ENCODE data around the gene EPHA3. TPM values are rescaled to one million over a fixed set of nuclear protein-coding genes. Genes with fewer than 3 reads are reported as not detected.

Gene EPHA3
- 10 to 100 TPM in 5 of 8 experiments, 1 to 10 TPM in 1, under 1 TPM in 1, not detected in 1; 0.36 to 84.3 (median 42.7) TPM for total RNA-seq

DNA sequence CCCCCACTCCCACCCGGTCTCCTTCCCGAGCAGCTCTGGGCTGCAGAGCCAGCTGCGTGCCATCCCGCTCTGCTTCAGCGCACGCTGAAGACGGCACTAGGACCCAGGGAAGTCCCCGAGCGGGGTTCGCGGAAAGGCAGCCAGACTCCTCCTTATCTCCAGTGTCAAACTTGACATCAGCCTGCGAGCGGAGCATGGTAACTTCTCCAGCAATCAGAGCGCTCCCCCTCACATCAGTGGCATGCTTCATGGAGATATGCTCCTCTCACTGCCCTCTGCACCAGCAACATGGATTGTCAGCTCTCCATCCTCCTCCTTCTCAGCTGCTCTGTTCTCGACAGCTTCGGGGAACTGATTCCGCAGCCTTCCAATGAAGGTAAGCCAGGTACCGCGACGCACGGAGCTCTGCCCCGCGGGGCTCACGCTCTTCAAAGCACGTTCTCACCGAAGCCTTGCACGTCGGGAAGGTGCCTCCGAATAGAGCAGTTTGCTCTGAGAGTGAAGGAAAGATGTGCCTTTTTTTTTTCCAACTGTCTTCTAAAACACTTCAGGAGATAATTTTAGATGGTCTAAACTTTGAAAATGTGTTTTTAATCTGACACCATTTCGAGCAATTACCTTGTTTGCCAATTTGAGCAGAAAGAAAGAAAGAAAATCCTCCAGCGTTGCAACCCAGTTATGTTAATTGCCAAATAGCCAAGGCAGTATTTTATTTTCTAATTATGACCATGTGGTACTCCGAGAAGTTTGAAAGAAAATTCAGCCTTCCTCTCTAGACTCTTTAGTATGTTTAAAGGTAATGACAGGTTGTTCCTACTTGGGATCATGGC lies at the start of gene EPHA3:
EPHA3 (plus strand) TSS at position 161 of the 830 bp plus-strand sequence; CDS start at position 289, 128 bp downstream.
- in situ Hi-C loops (cut with MboI; ENCODE audit: low pct_unique_long_range_greater_than_20kb in 2 of 9, low sequenced_read_pairs in 9 of 9, unreplicated experiment in 9 of 9): loop anchor here in 3 of 9 experiments (25.0 kb wide), 2 partner anchors 895 to 980 kb away; no protein-coding TSS in a partner anchor
- Histone ChIP-seq H3K4me1 (replicated peaks in 1 of 2) (peaks cover 0 to 9% of the 10 kb centered on the region in 2 donors), H3K27ac (no peak within 1 kb of the TSS), H3K4me3 (peak within 1 kb of the TSS; percentile 41 to 77 (median 53))
- WGBS, 10 experiments: 0 to 22% (median 1%) methylated on average over 3 to 17 of the region's 32 CpGs; no CpG with 5 or more reads in 1 of the 10 experiments
- peak; percentile 97 to 100 (median 98) for ATAC-seq (replicated peaks in 6 of 8)

DNA sequence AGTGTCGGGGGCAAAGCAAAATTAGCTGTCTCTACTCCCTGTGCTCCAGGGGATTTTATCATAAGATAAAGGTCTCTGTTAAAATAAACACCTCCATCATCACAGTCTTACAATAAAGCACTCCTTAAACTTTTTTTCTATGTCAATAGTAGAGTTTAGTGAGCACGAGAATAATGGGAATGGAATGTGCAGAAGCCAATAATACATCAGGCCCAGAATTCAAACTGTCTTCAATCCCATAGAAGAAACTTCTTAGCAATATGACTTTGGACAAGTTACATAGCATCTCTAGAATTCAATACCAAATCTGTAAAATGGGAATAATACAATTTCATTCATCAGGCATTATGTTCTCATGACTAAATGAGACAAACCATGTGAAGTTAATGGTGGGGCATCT lies 49.0 kb upstream of the EPHA3 start:
- ATAC-seq (replicated peaks in 6 of 8): no peak
- Histone ChIP-seq H3K4me1 (replicated peaks in 1 of 2) (peaks cover 0 to 3% of the 10 kb centered on the region in 2 donors), H3K27ac (no peak overlapping the region), H3K4me3 (no peak overlapping the region)
- in situ Hi-C loops (cut with MboI; ENCODE audit: low pct_unique_long_range_greater_than_20kb in 2 of 9, low sequenced_read_pairs in 9 of 9, unreplicated experiment in 9 of 9): no loop called here
- WGBS, 10 experiments: 14 to 100% (median 91%) methylated on average over 1 to 2 of the region's 2 CpGs; no CpG with 5 or more reads in 2 of the 10 experiments

DNA sequence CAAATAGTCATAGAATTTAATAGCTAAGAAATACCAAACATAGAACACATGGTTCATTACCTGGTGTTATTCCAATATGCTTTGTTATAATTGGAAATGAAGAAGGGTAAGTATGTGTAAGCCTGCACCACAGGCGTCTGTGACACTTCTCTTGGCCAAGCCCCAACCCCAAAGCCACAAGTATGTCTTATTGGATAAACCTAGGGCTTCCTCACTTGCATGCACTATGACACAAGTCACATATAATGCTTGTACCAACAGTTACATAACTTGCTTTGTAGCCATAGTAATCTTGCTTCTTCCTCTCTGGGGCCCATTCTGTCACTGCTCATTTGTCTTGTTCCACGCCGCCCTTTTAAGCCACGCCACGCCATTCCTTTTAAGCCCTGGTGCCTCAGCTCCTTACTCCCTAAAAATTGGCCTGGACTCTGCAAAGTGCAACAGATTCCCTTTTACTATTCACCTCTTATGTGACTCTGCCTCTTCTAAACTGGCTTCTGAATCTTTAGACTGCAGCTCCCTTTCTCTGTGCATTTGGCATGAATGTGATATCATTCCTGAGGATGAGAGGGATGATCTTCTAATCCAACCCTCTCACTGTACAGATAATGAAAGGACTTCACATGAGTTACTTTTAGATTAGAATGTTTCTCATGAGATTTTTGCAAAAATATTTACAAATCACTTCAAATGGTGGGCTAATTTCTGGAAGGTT lies 48.1 kb upstream of the EPHA3 start:
- Histone ChIP-seq H3K27ac (no peak overlapping the region), H3K4me3 (no peak overlapping the region), H3K4me1 (replicated peaks in 1 of 2) (peaks cover 0 to 3% of the 10 kb centered on the region in 2 donors)
- ATAC-seq (replicated peaks in 6 of 8): peak in 1 of 8 experiments; percentile 56
- 10 to 100% (median 92%) methylated on average over 2 to 5 of the region's 5 CpGs; no CpG with 5 or more reads in 3 of the 10 experiments for WGBS, 10 experiments
- in situ Hi-C loops (cut with MboI; ENCODE audit: low pct_unique_long_range_greater_than_20kb in 2 of 9, low sequenced_read_pairs in 9 of 9, unreplicated experiment in 9 of 9): no loop called here

DNA sequence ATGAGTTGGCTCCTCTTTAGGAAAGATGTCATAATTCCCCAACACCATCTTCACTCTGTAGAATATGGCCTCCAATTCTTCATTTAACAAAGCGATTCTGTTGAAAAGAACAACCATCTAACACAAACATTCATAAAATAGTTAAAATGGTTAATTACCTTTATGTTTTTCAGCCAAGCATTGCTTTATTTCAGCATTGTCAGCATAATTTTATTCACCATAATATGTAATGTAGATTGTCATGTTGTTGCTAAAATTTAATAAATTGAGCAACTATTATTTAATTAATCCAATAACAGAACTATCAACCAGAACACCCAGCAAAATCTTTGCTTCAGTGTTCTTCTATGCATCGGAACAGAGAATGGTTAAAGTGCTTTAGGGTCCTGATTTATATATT lies 46.2 kb upstream of the EPHA3 start:
- Histone ChIP-seq H3K27ac (no peak overlapping the region), H3K4me1 (replicated peaks in 1 of 2) (peaks cover 0 to 3% of the 10 kb centered on the region in 2 donors), H3K4me3 (no peak overlapping the region)
- WGBS, 10 experiments: 40 to 100% (median 100%) methylated on average over 1 to 2 of the region's 2 CpGs
- no peak for ATAC-seq (replicated peaks in 6 of 8)
- in situ Hi-C loops (cut with MboI; ENCODE audit: low pct_unique_long_range_greater_than_20kb in 2 of 9, low sequenced_read_pairs in 9 of 9, unreplicated experiment in 9 of 9): no loop called here

DNA sequence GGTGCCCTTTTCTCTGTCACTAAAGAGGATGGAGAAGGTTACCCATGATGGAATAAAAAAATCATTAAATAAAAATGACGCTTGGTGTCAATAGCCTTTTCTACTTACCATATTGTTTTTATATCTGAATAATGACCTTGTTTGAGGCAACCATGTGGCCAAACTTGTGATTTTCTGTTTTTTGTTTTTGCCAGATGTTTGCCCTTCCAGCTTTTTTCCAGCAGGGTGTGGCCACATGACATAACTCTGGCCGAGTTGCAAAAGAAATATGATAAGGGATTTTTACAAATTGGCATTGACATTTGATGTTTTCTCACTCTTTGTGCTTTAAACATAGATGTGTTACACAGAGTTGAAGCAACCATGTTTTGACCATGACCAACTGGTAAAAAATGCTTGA lies 39.7 kb upstream of the EPHA3 start:
- in situ Hi-C loops (cut with MboI; ENCODE audit: low pct_unique_long_range_greater_than_20kb in 2 of 9, low sequenced_read_pairs in 9 of 9, unreplicated experiment in 9 of 9): no loop called here
- peak in 2 of 8 experiments; percentile 24 to 50 for ATAC-seq (replicated peaks in 6 of 8)
- no peak overlapping the region for H3K27ac ChIP-seq
- 0 to 100% (median 82%) methylated on average over 1 to 2 of the region's 2 CpGs for WGBS, 10 experiments
- no peak overlapping the region for H3K4me3 ChIP-seq
- peaks cover 0 to 7% of the 10 kb centered on the region in 2 donors for H3K4me1 ChIP-seq (replicated peaks in 1 of 2)

DNA sequence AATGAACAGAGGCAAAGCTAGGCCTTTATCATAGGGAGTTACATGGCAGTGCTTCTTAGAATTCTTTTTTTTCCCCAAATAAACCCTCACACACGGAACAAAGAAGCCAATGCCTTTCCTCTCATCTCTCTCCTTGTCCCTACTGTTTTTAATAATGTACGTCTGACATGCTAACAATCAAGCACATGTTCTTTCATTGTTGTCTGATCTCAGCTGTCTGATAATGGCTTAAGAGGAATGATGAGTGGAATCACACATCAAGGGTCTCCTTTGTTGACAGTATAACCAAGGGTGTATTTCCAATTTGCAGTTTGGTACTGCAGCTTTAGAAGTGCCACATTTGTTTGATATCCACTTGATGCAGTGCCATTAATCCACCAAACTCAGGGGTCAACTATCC lies 34.8 kb upstream of the EPHA3 start:
- Histone ChIP-seq H3K27ac (no peak overlapping the region), H3K4me3 (no peak overlapping the region), H3K4me1 (replicated peaks in 1 of 2) (peaks cover 0 to 5% of the 10 kb centered on the region in 2 donors)
- in situ Hi-C loops (cut with MboI; ENCODE audit: low pct_unique_long_range_greater_than_20kb in 2 of 9, low sequenced_read_pairs in 9 of 9, unreplicated experiment in 9 of 9): no loop called here
- 0 to 67% (median 14%) methylated on average over 1 to 2 of the region's 2 CpGs; no CpG with 5 or more reads in 3 of the 10 experiments for WGBS, 10 experiments
- peak in 5 of 8 experiments; percentile 52 to 85 (median 74) for ATAC-seq (replicated peaks in 6 of 8)

DNA sequence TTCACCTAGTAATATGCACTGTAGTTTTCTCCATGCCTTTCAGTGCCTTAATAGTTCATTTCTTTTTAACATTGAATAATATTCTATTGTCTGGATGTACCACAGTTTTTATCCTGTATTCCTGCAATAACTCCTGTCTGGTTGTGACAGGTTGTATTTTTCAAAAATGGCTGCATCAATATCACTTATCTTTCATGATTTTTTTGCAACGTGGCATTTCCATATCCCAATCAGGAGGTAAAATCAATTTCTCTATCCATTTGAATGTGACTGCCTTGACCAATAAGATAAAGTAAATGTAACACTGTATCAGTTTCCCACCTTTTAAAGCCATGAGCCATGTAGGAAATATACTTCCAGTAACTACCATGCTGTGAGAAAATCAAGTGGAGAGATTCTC lies 27.5 kb upstream of the EPHA3 start:
- H3K4me1 ChIP-seq (replicated peaks in 1 of 2): no peaks in the 10 kb centered on the region
- 0 to 89% (median 55%) methylated on average over 1 of the region's 1 CpG for WGBS, 10 experiments
- in situ Hi-C loops (cut with MboI; ENCODE audit: low pct_unique_long_range_greater_than_20kb in 2 of 9, low sequenced_read_pairs in 9 of 9, unreplicated experiment in 9 of 9): loop anchor here in 2 of 9 experiments (25.0 kb wide), 1 partner anchor 868 kb away; no protein-coding TSS in a partner anchor
- H3K27ac ChIP-seq: no peak overlapping the region
- no peak overlapping the region for H3K4me3 ChIP-seq
- no peak for ATAC-seq (replicated peaks in 6 of 8)

DNA sequence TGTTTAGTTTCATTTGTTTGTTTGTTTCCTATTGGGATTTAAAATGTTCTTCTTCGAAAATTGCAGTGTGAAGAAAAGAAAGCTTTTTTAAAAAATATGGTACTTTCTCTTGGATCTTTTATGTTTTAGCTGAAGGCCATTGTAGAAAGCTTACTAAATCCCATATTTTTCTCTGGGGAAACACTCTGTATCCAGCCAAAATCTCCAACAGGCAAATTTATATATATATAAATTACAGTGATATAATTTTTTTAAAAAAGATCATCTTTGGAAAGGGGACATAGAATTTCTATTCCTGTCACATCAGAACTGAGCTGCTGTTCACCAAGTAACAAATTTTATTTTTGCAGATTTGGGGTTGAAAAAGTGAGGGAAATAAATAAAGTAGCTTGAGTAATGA lies 19.6 kb upstream of the EPHA3 start:
- Histone ChIP-seq H3K27ac (no peak overlapping the region), H3K4me3 (no peak overlapping the region), H3K4me1 (replicated peaks in 1 of 2) (no peaks in the 10 kb centered on the region)
- 0 to 86% (median 42%) methylated on average over 1 of the region's 1 CpG; no CpG with 5 or more reads in 4 of the 10 experiments for WGBS, 10 experiments
- no peak for ATAC-seq (replicated peaks in 6 of 8)
- in situ Hi-C loops (cut with MboI; ENCODE audit: low pct_unique_long_range_greater_than_20kb in 2 of 9, low sequenced_read_pairs in 9 of 9, unreplicated experiment in 9 of 9): loop anchor here in 2 of 9 experiments (25.0 kb wide), 1 partner anchor 876 kb away; no protein-coding TSS in a partner anchor

DNA sequence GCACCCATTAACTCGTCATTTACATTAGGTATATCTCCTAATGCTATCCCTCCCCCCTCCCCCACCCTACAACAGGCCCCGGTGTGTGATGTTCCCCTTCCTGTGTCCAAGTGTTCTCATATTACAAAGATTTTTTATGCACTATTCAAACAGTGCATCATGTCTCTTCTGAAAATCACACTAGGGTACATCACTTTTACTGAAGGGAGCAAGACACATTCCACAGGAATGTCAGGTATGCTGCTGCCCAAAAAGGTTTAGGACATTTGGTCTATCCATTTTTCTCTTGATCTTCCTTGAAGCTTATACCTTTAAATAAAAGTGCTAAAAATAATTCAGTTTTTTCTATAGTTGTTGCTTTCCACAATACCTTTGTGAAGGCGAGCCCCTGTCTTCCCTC lies 9.2 kb upstream of the EPHA3 start:
- Histone ChIP-seq H3K27ac (no peak overlapping the region), H3K4me1 (replicated peaks in 1 of 2) (no peaks in the 10 kb centered on the region), H3K4me3 (no peak overlapping the region)
- in situ Hi-C loops (cut with MboI; ENCODE audit: low pct_unique_long_range_greater_than_20kb in 2 of 9, low sequenced_read_pairs in 9 of 9, unreplicated experiment in 9 of 9): loop anchor here in 2 of 9 experiments (25.0 kb wide), 1 partner anchor 886 kb away; no protein-coding TSS in a partner anchor
- no peak for ATAC-seq (replicated peaks in 6 of 8)
- 82 to 100% (median 100%) methylated on average over 1 of the region's 3 CpGs for WGBS, 10 experiments

DNA sequence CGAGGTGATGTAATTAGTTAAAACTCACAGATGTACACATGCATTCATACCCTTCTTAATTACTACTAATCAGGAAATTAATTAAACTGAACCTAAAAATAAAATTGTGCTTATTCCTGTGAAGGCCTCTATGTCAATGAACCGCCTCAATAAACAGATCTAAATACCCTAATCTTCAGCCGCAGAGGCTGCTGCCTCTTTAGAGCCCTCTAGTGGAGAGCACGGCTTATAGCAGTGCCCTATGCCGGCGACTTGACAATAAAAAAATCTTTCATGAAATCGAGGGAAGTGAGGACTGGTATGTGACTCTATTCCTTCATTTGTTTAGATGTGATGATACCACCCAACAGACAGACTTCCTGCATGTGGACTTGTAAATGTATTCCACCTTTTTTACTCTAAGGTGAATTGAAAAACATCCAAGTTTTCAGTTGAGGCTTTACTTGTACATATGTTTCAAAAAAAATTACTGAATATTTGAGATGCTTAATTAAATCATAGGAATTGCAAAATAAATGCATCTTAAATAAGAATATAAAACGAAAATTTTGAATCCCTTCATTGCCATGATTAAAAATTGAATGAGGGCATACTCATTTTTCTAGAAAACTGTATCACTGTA lies 8.3 kb upstream of the EPHA3 start:
- peak in 5 of 8 experiments; percentile 29 to 75 (median 51) for ATAC-seq (replicated peaks in 6 of 8)
- no peaks in the 10 kb centered on the region for H3K4me1 ChIP-seq (replicated peaks in 1 of 2)
- no peak overlapping the region for H3K4me3 ChIP-seq
- in situ Hi-C loops (cut with MboI; ENCODE audit: low pct_unique_long_range_greater_than_20kb in 2 of 9, low sequenced_read_pairs in 9 of 9, unreplicated experiment in 9 of 9): loop anchor here in 2 of 9 experiments (25.0 kb wide), 1 partner anchor 887 kb away; no protein-coding TSS in a partner anchor
- WGBS, 10 experiments: 0 to 50% (median 28%) methylated on average over 2 to 8 of the region's 8 CpGs
- H3K27ac ChIP-seq: no peak overlapping the region

DNA sequence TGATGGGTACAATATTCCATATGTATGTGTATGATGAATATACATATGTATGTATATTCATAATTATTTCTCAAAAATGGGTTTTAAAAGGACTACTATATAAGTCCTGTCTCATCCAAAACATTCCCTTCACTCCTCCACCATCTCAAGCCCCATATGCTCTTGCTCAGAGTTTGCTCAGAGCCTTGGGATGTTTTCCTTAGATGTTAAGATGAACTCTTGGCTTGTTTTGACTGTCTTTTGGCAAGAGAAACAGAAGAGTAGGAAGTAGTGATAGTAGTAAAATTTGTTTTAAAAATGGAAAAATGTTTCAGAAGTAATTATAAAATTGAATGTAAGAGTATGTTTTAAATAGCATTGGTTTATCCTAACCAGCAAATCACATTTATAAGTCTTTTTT lies 6.2 kb upstream of the EPHA3 start:
- Histone ChIP-seq H3K27ac (no peak overlapping the region), H3K4me3 (no peak overlapping the region), H3K4me1 (replicated peaks in 1 of 2) (no peaks in the 10 kb centered on the region)
- ATAC-seq (replicated peaks in 6 of 8): no peak
- in situ Hi-C loops (cut with MboI; ENCODE audit: low pct_unique_long_range_greater_than_20kb in 2 of 9, low sequenced_read_pairs in 9 of 9, unreplicated experiment in 9 of 9): loop anchor here in 3 of 9 experiments (25.0 kb wide), 2 partner anchors 889 to 986 kb away; no protein-coding TSS in a partner anchor

DNA sequence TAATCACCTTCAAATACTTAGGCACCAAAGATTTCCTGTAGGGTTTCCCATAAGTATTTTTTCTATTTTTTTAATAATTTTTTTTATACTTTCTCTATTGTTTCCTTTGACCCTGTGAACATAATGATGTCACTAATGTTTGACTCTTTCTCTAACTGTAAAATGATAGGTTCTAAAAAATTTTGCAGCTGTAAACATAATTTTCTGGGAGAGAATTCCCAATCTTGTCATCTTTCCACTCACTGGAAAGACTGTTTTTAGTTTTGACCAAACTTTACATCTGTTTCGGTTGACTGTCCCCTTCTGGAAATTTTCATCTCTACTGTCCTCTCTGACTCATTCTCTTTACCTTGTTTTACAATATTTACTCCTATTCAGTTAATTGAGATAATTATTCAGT lies 5.5 kb upstream of the EPHA3 start:
- Histone ChIP-seq H3K27ac (no peak overlapping the region), H3K4me3 (no peak overlapping the region), H3K4me1 (replicated peaks in 1 of 2) (no peaks in the 10 kb centered on the region)
- ATAC-seq (replicated peaks in 6 of 8): no peak
- in situ Hi-C loops (cut with MboI; ENCODE audit: low pct_unique_long_range_greater_than_20kb in 2 of 9, low sequenced_read_pairs in 9 of 9, unreplicated experiment in 9 of 9): loop anchor here in 3 of 9 experiments (25.0 kb wide), 2 partner anchors 890 to 985 kb away; no protein-coding TSS in a partner anchor
- 30 to 100% (median 92%) methylated on average over 1 of the region's 1 CpG; no CpG with 5 or more reads in 2 of the 10 experiments for WGBS, 10 experiments
